ENCODE results near the gene ACSL3.
"Not testable (repeated sequence)": the region's sequence is repeated elsewhere in the genome, so short reads cannot be mapped to it uniquely, and the experiment has no call there.

Gene ACSL3

GRCh38 chr2:222848862-222849261, 12.0 kb upstream of the ACSL3 start:
- no peak for DNase-seq (ENCODE audit: low read depth, low spot score)
- peak overlapping the region; percentile 51 for H3K27ac ChIP-seq

DNA sequence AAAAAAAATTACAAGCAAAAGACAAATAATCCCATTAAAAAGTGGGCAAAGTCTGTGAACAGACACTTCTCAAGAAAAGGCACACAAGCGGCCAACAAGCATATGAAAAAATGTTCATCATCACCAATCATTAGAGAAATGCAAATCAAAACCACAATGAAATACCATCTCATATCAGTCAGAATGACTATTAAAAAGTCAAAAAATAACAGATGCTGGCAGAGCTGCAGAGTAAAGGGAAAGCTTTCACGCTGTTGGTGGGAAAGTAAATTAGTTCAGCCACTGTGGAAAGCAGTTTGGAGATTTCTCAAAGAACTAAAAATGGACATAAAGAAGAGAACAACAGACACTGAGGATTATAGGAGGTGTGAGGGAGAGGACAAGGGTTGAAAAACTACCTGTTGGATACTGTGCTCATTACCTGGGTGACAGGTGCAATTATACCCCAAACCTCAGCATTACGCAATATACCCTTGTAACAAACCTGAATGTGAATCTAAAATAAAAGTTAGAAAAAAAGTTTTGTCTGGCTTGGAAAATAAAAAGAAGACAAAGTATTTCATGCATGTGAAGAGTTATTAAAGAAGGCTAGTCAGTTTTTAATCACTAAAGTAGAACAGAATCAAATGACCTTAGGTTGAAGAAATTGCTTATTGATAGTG, 8.7 kb upstream of the ACSL3 start:
- H3K27ac ChIP-seq = no peak overlapping the region
- no peak for DNase-seq (ENCODE audit: low read depth, low spot score)

DNA sequence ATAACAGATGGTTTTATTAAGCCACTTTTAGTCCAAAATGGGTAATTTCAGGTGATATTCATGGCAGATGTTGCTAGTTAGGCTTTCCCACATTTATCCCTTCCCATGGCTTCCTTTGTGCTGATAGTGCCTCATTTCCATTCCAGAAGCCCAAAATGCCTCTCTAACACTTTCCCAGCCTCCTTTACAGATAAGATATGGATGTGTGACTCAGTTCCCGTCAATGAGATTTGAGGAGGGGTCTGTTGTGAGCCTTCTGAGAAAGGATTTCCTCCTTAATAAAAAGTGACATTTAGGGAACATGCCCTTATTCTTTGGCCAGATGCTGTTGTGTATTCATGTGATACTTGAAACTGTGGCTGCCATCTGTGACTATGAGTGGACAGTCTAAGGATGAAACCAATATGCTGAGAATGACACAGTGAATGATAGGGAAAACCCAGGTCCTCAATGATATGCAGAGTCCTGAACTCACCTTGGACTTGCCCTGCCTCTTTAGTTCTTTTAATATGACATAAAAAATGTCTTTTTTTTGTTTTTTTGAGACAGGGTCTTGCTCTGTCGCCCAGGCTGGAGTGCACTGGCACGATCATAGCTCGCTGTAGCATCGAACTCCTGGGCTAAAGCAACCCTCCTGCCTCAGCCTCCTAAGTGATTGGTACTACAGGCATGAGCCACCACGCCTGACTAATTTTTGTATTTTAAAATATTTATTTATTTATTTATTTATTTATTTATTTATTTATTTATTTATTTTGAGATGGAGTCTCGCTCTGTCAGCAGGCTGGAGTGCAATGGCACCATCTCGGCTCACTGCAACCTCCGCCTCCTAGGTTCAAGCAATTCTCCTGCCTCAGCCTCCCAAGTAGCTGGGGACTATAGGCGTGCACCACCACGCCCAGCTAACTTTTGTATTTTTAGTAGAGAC, 5.8 kb upstream of the ACSL3 start:
- no peak for DNase-seq (ENCODE audit: low read depth, low spot score)
- H3K27ac ChIP-seq = no peak overlapping the region

DNA sequence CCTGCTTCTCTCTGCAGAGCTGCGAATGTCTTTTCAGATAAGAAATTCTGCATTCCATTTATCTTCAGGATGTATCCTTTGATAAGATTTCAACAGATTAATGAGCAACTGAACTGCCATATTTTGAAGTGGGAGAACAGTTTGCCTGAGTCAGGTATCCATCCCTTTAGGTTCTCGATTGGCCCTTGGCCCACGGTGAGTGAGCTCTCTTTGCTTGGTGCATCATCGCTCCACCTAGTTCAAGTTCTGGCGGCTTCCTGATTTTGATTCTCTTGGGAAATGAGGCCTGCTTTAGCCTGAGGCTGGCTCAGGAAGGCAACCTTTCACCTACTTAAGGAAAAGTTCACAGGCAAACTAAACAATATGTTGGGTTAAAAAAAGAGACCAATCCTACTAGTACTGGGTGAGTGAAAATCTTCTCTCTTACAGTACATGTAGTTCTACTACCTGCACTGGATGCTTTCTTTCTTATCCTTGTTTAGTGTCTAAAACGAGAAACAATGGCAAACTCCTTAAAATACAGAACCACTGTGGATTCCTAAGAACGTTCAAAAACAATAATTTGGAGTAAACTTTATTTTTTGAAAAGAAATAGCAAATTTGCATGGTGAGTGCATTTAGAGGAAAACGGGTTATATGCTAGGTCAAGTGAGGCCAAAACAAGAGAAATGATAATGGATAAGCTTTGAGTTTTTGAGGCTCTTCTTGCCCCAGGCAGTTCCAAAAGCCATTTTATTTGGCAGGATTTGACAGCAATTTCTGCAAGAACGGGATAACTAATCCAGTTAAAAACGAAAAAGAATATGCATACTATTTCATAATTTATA, 837 bp upstream of the ACSL3 start:
- peak overlapping the region; percentile 82 for H3K27ac ChIP-seq
- peak; percentile 92 for DNase-seq (ENCODE audit: low read depth, low spot score)

DNA sequence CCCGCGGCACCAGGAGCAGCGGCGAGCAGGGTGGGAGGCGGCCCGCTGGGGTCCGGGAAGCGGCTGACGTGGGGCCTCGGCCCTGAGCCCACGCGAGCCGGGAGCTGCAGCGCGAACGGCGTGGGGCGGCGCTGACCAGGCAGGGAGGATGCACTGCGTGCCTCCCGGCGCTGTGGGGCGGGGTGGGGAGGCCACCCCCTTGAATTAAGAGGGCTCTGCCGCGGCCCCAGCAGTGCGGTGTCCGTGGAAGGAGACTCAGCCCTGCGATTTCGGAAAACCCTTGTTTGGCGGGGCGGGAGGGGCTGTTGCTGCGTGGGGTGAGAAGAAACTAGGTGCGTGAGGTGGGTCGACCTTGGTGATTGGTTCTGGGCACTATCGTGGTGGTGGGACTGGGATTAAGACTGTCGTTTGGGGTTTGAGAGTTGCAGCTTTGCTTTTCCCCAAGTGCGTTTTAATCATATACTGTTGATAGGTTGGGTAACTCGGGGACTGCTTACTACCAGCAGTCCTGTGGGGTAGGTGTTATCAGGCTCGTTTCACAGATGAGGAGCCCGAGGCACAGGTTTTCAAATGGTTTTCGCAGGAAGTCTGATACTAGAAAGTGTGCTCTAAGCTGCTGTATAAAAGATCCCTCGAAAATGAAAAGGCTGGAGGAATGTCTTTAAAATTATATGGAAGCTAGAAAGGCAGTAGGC, 722 bp downstream of the ACSL3 start:
- no peak for DNase-seq (ENCODE audit: low read depth, low spot score)
- peak overlapping the region; percentile 82 for H3K27ac ChIP-seq

- peak overlapping the region; percentile 82 for H3K27ac ChIP-seq
- no peak for DNase-seq (ENCODE audit: low read depth, low spot score)
Measured at GRCh38 chr2:222862106-222862908, 1.5 kb downstream of the ACSL3 start.

GRCh38 chr2:222862909-222863544, 2.2 kb downstream of the ACSL3 start:
- no peak for DNase-seq (ENCODE audit: low read depth, low spot score)
- peak overlapping the region; percentile 82 for H3K27ac ChIP-seq

- peak overlapping the region; percentile 0 for H3K27ac ChIP-seq
- DNase-seq (ENCODE audit: low read depth, low spot score) = no peak
Measured at GRCh38 chr2:222864296-222864695, 3.5 kb downstream of the ACSL3 start.

DNA sequence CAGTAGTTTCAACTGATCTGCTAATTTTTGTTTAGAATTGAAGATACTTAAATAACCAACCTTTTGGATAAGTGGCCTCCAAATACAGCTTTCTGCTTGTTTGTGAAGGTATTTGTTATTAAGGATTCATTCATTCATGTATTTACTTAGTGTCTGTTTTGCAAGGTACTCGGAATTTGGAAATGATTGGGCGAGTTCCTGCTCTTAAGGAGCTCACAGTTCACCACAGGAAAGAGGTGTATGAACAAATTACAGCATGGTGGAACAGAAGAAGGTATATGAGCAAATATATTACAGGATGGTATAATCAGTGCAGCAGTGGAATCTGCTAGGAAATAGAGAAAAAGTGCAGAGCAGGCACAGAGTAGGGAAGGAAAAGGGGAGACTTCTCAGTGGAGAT, 4.5 kb downstream of the ACSL3 start:
- no peak overlapping the region for H3K27ac ChIP-seq
- DNase-seq (ENCODE audit: low read depth, low spot score) = no peak

- DNase-seq (ENCODE audit: low read depth, low spot score) = no peak
- no peak overlapping the region for H3K27ac ChIP-seq
Measured at GRCh38 chr2:222866358-222866960, 5.6 kb downstream of the ACSL3 start.

- H3K27ac ChIP-seq; DNase-seq (ENCODE audit: low read depth, low spot score): not testable (repeated sequence)
Measured at GRCh38 chr2:222868560-222869251, 7.9 kb downstream of the ACSL3 start.

- DNase-seq (ENCODE audit: low read depth, low spot score) = no peak
Measured at GRCh38 chr2:222869252-222869560, 8.4 kb downstream of the ACSL3 start.

GRCh38 chr2:222871291-222871690, 10.5 kb downstream of the ACSL3 start:
- H3K27ac ChIP-seq = no peak overlapping the region
- no peak for DNase-seq (ENCODE audit: low read depth, low spot score)

More at GRCh38 chr2:222869252-222869560, 8.4 kb downstream of the ACSL3 start:
- no peak overlapping the region for H3K27ac ChIP-seq

- H3K27ac ChIP-seq = no peak overlapping the region
- no peak for DNase-seq (ENCODE audit: low read depth, low spot score)
Measured at GRCh38 chr2:222872551-222872950, 11.7 kb downstream of the ACSL3 start.

- no peak for DNase-seq (ENCODE audit: low read depth, low spot score)
- no peak overlapping the region for H3K27ac ChIP-seq
Measured at GRCh38 chr2:222875482-222875881, 14.6 kb downstream of the ACSL3 start.

- H3K27ac ChIP-seq = peak overlapping the region; percentile 81
- no peak for DNase-seq (ENCODE audit: low read depth, low spot score)
Measured at GRCh38 chr2:222876947-222877346, 16.1 kb downstream of the ACSL3 start.

GRCh38 chr2:222877556-222878300, 16.9 kb downstream of the ACSL3 start:
- no peak for DNase-seq (ENCODE audit: low read depth, low spot score)
- H3K27ac ChIP-seq = peak overlapping the region; percentile 81
